Endothelial cell (in vitro differentiated cells): Measurements from ENCODE around the gene SAYSD1. TPM values are rescaled to one million over a fixed set of nuclear protein-coding genes. Genes with fewer than 3 reads are reported as not detected.
"Not testable (repeated sequence)": the region's sequence is repeated elsewhere in the genome, so short reads cannot be mapped to it uniquely, and the experiment has no call there.

Experiments used
- DNase-seq: peaks from one replicate; pipeline ENCODE4 v3.0.0; 2021; ENCODE audit warnings: low spot score
- H3K27ac Mint-ChIP-seq: one replicate; pipeline ENCODE4 v1.8.0; 2021; ENCODE audit warnings: mixed read lengths, inconsistent platforms; ENCODE audit not compliant: unreplicated experiment
- H3K27me3 Mint-ChIP-seq: one replicate; pipeline ENCODE4 v1.8.0; 2021; ENCODE audit warnings: mild to moderate bottlenecking, moderate library complexity, mixed read lengths, inconsistent platforms; ENCODE audit not compliant: unreplicated experiment
- H3K36me3 Mint-ChIP-seq: one replicate; pipeline ENCODE4 v1.8.0; 2021; ENCODE audit warnings: mild to moderate bottlenecking, low read depth, mixed read lengths, inconsistent platforms; ENCODE audit not compliant: unreplicated experiment
- H3K4me1 Mint-ChIP-seq: one replicate; pipeline ENCODE4 v1.8.0; 2021; ENCODE audit warnings: mild to moderate bottlenecking, mixed read lengths, inconsistent platforms; ENCODE audit not compliant: unreplicated experiment
- H3K4me3 Mint-ChIP-seq: one replicate; pipeline ENCODE4 v1.8.0; 2021; ENCODE audit warnings: mild to moderate bottlenecking, mixed read lengths, inconsistent platforms; ENCODE audit not compliant: unreplicated experiment
- H3K9me3 Mint-ChIP-seq: one replicate; pipeline ENCODE4 v1.8.0; 2021; ENCODE audit warnings: mixed read lengths, inconsistent platforms; ENCODE audit not compliant: unreplicated experiment
- total RNA-seq: library from RNA; stranded (reverse); fragmentation: NEBNext Ultra II Directional; extraction: Animal tissue kit (Norgen Biotek cat#: 25700); gene quantifications from one replicate; pipeline ENCODE4 v1.2.1, GENCODE V29; 2021; ENCODE audit not compliant: unreplicated experiment
- TF ChIP-seq, protein P1 (sequence below): fragments of 200-600 bp; sonication (generic); IDR thresholded peaks from one replicate; pipeline ENCODE4 v1.5.0; 2021; ENCODE audit warnings: antibody characterized with exemption; ENCODE audit not compliant: unreplicated experiment

Gene SAYSD1
- total RNA-seq, 1 donor from 2014 or later, result 10.8 TPM

DNA sequence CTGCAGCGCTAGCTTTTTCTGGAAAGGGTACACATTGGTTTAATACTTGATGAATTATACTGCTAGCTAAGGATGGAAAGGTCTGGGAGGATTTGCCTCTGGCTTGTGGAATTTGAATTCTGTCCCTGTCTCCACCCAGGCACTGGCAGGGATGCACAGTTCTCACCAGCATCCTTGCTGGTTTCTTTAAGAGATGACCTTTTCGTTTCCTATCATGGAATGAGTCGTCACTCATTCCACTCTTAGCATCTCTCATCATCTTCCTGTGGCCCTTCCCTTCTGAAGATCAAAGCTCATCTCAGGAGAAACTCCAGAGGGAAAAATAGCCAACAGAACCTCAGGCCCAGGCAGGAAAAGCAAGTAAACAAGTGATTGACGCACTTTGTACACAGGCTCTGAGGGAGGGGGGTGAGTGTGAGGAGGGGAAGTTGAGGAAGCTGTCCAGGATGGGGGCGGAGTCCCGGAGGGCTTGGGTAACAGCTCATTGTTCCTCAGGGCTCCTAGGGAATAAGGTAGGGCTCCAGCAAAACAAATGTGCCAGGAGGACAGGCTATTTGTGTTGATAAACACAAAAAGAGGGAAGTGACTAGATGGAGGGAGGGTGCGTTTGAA lies 25.7 kb upstream of the SAYSD1 start:
- no peaks in the 10 kb centered on the region for H3K9me3 Mint-ChIP-seq
- peaks cover 27% of the 10 kb centered on the region for H3K4me1 Mint-ChIP-seq
- H3K4me3 Mint-ChIP-seq, result no peak overlapping the region
- peaks cover 5% of the 10 kb centered on the region for H3K27me3 Mint-ChIP-seq
- peak; percentile 66 for DNase-seq
- no peaks in the 10 kb centered on the region for H3K36me3 Mint-ChIP-seq
- TF ChIP-seq, protein P1, sequence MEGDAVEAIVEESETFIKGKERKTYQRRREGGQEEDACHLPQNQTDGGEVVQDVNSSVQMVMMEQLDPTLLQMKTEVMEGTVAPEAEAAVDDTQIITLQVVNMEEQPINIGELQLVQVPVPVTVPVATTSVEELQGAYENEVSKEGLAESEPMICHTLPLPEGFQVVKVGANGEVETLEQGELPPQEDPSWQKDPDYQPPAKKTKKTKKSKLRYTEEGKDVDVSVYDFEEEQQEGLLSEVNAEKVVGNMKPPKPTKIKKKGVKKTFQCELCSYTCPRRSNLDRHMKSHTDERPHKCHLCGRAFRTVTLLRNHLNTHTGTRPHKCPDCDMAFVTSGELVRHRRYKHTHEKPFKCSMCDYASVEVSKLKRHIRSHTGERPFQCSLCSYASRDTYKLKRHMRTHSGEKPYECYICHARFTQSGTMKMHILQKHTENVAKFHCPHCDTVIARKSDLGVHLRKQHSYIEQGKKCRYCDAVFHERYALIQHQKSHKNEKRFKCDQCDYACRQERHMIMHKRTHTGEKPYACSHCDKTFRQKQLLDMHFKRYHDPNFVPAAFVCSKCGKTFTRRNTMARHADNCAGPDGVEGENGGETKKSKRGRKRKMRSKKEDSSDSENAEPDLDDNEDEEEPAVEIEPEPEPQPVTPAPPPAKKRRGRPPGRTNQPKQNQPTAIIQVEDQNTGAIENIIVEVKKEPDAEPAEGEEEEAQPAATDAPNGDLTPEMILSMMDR, result no peak
- H3K27ac Mint-ChIP-seq, result peak overlapping the region; percentile 95

DNA sequence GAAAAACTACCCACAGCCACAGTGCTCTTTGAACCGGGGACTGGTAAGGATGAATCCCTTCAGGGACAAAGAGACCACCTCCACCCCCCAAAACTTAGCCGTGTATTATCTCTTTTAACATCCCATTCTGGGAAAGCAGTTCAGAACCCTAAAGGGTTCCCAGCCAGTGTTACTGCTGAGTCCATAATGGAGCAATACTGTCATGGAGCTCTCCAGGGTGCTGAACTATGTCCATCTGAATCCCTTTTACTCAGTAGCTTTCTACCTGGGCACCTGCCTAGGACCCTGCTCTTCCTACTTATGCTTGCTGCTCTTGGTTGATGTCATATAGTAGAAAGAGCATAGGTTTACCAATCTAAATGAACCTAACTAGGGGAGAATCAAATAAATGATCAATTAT lies 22.3 kb upstream of the SAYSD1 start:
- peak; percentile 65 for DNase-seq
- TF ChIP-seq, protein P1, result no peak
- no peak overlapping the region for H3K4me3 Mint-ChIP-seq
- H3K27me3 Mint-ChIP-seq, result peaks cover 4% of the 10 kb centered on the region
- H3K4me1 Mint-ChIP-seq, result peaks cover 20% of the 10 kb centered on the region
- H3K9me3 Mint-ChIP-seq, result no peaks in the 10 kb centered on the region
- H3K27ac Mint-ChIP-seq, result no peak overlapping the region
- H3K36me3 Mint-ChIP-seq, result no peaks in the 10 kb centered on the region

DNA sequence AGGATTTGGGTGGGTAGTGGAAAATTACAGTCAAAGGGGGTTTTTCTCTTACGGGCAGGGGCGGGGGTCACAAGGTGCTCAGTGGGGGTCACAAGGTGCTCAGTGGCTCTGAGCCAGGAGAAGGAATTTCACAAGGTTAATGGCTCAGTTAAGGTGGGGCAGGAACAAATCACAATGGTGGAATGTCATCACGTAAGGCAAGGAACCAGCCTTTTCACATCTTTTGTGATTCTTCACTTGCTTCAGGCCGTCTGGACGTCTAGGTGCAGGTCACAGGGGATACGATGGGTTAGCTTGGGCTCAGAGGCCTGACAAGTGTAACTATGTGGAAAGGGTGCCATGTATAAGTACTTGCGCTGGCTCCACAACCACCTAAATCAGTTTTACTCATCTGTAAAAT lies 21.2 kb upstream of the SAYSD1 start:
- not testable (repeated sequence) for H3K27ac Mint-ChIP-seq, H3K27me3 Mint-ChIP-seq, H3K9me3 Mint-ChIP-seq, H3K4me3 Mint-ChIP-seq, DNase-seq, H3K36me3 Mint-ChIP-seq
- H3K4me1 Mint-ChIP-seq, result peaks cover 18% of the 10 kb centered on the region

DNA sequence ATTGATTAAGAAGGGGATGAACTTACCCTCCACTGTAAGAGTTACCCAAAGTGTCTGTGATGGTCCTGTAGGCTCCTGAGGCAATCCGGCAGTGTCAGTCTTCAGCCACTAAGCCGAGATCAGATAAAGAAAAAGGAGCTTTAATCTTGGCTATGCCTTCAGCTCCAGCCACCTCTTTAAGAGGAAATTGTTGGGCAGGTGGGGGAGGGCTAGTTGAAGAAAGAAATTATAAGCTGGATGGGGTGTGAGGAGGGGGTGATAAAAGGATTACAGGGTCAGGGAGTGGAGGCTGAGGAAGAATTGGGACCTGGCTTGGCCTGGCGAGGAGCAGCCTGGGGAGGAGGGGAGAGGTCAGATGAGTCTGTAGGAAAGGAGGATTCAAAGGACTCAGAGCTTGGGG lies 19.8 kb upstream of the SAYSD1 start:
- H3K36me3 Mint-ChIP-seq, H3K9me3 Mint-ChIP-seq, H3K27me3 Mint-ChIP-seq, H3K4me3 Mint-ChIP-seq, DNase-seq, H3K27ac Mint-ChIP-seq: not testable (repeated sequence)
- H3K4me1 Mint-ChIP-seq, result peaks cover 11% of the 10 kb centered on the region

DNA sequence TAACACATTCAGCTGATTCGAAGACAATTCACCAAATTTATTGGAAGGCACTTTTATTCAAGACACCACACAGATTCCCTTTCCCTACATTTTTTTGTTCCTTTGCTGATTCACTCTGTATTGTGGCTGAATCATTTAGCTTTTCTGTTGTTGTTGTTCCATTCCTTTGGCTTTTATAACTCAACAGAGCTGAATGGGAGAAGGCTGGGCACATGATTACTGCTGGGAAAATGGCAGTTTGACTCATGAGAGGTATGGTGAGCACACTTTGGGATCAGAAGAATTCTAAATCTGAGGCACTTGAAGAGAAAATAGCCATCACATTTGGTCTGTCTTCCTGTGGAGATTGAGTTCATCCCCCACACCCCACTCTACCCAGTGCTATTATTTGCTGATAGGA lies 15.7 kb upstream of the SAYSD1 start:
- TF ChIP-seq, protein P1, result no peak
- Mint-ChIP-seq H3K27ac (no peak overlapping the region), H3K36me3 (no peaks in the 10 kb centered on the region), H3K4me1 (peaks cover 19% of the 10 kb centered on the region), H3K27me3 (no peaks in the 10 kb centered on the region), H3K9me3 (no peaks in the 10 kb centered on the region), H3K4me3 (no peak overlapping the region)
- no peak for DNase-seq

DNA sequence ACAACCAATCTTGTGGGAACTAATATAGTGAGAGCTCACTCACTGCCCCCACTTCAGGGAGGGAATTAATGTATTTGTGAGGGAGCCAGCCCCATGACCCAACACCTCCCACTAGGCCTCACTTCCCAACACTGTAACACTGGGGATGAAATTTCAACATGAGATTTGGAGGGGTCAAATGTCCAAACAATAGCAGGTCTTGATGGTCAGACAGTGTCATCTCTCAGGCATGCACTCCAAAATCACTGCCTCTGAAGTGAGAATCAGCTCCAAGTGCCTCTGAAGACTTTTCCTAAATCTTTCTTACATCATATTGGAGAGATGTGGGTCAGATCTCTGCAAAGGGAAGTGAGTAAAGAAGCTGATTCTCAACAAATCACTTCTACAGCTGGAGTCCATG lies 13.8 kb upstream of the SAYSD1 start:
- TF ChIP-seq, protein P1, result no peak
- Mint-ChIP-seq H3K9me3 (no peaks in the 10 kb centered on the region), H3K36me3 (no peaks in the 10 kb centered on the region), H3K27me3 (no peaks in the 10 kb centered on the region), H3K27ac (no peak overlapping the region), H3K4me1 (peaks cover 21% of the 10 kb centered on the region), H3K4me3 (no peak overlapping the region)
- DNase-seq, result no peak
